GM19467 (cell line): ENCODE results near the gene NFIX.
"Not testable (repeated sequence)": the region's sequence is repeated elsewhere in the genome, so short reads cannot be mapped to it uniquely, and the experiment has no call there.

Source experiments
- ATAC-seq: cut with Tn5 transposase; IDR thresholded peaks from one replicate; pipeline ENCODE4 v1.9.1; 2021; ENCODE audit warnings: mild to moderate bottlenecking, moderate library complexity; ENCODE audit not compliant: unreplicated experiment

The NFIX gene

DNA sequence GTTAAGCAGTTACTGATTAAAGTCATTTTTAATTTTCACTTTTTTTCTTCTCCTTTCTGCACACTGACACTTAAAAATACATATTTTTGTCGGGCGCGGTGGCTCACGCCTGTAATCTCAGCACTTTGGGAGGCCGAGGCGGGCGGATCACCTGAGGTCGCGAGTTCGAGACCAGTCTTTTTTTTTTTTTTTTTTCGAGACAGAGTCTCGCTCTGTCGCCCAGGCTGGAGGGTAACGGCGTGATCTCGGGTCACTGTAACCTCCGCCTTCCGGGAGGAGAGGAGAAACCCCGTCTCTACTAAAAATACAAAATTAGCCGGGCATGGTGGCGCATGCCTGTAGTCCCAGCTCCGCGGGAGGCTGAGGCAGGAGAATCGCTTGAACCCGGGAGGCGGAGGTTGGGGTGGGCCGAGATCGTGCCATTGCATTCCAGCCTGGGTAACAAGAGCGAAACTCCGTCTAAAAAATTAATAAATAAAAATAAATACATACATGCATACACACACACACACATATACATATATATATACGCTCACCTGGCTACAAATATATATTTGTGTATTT lies 37.8 kb upstream of the NFIX start:
- not testable (repeated sequence) for ATAC-seq

DNA sequence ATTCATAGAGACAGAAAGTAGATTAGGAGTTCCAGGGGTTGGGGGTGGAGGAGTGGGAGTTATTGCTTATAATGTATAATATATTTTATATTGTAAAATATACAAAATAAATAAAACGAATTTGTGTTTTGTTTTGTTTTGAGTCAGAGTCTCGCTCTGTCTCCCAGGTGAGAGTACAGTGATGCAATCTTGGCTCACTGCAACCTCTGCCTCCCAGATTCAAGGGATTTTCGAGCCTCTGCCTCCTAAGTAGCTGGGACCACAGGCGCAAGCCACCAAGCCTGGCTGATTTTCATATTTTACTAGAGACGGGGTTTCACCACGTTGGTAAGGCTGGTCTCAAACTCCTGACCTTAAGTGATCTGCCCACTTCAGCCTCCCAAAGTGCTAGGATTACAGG lies 35.8 kb upstream of the NFIX start:
- no peak for ATAC-seq

DNA sequence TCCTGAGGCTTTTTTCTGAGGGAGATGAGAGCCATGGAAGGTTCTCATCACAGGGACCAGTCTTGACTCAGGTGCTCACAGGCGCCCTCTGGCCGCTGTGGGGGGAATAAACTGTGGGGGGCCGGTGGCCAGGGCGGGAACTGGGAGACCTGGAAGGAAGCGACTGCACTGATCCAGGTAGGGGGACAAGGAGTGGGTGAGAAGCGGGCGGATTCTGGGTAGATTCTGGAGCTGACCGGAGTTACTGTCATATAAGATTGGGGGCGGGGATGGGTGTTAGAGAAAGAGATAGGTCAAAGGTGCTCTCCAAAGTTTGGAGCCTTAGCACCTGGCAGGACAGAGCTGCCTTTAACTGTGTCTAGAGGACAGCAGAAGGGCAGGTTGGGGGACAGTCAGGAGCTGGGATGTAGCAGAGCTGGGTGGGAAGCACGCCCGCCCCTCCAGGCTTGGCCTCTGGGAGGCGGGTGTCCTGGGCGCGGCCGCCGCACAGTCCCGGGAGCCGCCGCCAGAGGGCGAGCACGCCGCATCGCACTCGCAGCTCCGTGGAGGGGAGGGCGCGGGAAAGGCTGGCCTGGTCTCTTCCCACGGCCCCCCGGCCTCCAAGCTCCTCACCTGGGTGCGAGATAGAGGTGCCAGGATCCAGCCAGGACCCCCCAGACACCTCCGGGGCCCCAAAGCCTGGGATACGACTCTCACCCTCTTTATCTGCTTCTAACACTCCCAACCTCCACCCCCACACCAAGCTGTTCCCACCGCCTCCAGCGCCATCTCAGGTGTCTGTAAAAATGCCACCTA lies 30.1 kb upstream of the NFIX start:
- ATAC-seq, result peak; percentile 61

DNA sequence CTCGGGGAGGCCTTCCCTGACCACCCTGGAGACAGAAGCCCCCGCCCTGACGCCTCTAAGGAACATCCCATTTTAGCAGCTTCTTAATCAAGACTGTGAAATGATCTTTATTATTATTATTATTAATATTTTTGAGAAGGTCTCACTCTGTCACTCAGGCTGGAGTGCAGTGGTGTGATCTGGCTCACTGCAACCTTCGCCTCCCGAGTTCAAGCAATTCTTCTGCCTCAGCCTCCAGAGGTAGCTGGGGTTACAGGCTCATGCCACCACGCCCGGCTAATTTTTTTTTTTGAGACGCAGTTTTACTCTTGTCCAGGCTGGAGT lies 29.5 kb upstream of the NFIX start:
- no peak for ATAC-seq

DNA sequence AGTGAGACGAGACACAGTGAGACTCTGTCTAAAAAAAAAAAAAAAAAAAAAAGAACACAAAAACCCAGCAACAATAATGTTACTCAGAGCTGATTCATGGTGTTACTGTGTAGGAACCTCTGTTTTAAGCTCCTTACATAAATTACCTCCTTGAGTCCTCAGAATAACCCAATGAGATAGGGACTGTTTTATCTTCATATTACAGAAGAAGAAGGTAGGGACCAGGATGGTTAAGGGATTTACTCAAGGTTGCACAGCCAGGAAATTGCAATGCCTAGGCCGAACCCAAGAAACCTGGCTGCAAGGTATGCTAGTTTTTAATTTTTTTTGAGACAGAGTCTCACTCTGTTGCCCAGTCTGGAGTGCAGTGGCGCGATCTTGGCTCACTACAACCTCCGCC lies 27.4 kb upstream of the NFIX start:
- ATAC-seq, result no peak

DNA sequence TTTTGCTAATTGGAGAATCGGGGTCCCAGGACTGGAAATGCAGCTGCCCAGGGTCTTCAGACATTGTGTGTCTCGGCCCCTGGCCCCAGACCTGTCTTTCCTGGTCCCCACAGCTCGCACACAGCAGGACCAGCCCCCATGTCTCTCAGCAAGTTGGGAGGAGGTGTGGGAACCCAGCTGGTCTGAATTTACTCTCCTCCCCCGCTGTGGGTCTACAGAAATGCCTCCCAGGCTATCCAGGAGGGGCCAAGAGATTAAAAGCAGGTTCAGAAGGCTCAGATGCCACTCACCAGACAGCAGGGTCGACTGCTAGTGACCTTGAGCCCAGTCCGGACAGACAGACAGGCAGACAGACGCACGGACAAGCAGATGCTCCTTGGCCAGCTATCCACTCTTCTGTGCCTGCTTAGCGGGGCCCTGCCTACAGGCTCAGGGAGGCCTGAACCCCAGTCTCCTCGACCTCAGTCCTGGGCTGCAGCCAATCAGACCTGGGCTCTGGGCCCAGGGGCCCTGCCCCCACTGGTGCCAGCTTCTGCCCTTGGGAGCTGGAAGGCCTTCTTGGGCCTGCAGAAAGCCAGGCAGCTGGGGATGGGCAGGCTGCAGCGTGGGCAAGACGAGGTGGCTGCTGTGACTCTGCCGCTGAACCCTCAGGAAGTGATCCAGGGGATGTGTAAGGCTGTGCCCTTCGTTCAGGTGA lies 25.8 kb upstream of the NFIX start, which contains the start of gene DAND5:
Gene DAND5, plus strand, starts transcription at position 285 of the 697 bp plus-strand sequence. Its CDS starts 85 bp downstream, at position 370.
- no peak for ATAC-seq

DNA sequence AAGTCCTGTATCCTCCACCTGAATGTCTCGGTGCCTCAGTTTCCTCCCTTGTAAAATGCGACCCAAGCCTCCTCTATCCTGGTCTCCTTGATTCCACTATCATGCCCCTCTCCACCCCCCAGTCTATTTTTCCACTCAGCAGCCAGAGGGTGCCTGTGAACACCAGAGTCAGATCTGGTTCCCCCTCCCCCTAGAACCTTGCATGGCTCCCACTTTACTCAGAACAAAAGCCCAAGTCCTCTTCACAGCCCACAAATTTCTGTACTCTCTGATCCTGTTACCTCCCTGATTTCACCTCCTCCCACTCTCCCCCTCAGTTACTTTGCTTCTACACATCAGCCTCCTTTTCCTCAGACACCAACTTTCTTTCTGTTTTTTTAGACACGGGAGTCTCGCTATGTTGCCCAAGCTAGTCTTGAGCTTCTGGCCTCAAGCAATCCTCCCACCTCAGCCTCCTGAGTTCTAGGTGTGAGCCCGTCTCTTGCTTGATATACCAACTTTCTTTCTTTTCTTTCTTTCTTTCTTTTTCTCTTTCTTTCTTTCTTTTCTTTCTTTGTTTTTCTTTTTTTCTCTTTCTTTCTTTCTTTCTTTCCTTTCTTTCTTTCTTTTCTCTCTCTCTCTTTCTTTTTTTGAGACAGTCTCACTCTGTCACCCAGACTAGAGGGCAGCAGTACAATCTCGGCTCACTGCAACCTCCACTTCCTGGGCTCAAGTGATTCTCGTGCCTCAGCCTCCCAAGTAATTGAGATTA lies 25.0 kb upstream of the NFIX start:
- no peak for ATAC-seq

DNA sequence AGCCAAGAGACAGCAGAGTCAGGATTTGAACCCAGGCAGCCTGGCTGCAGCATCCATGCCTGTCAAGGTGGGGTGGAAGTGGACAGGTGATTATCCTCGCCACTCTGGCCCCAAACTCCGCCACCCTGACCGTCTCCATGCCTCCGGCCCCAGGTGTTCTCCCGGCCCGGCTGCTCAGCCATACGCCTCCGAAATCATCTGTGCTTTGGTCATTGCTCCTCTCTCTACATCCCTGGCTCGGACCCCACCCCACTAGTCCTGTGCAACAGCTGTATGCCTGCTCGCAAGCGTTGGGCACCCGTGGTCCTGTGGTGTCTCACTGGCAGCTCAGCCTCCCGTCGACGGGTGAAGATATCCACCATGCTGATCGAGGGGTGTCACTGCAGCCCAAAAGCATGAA lies 22.0 kb upstream of the NFIX start:
- no peak for ATAC-seq

DNA sequence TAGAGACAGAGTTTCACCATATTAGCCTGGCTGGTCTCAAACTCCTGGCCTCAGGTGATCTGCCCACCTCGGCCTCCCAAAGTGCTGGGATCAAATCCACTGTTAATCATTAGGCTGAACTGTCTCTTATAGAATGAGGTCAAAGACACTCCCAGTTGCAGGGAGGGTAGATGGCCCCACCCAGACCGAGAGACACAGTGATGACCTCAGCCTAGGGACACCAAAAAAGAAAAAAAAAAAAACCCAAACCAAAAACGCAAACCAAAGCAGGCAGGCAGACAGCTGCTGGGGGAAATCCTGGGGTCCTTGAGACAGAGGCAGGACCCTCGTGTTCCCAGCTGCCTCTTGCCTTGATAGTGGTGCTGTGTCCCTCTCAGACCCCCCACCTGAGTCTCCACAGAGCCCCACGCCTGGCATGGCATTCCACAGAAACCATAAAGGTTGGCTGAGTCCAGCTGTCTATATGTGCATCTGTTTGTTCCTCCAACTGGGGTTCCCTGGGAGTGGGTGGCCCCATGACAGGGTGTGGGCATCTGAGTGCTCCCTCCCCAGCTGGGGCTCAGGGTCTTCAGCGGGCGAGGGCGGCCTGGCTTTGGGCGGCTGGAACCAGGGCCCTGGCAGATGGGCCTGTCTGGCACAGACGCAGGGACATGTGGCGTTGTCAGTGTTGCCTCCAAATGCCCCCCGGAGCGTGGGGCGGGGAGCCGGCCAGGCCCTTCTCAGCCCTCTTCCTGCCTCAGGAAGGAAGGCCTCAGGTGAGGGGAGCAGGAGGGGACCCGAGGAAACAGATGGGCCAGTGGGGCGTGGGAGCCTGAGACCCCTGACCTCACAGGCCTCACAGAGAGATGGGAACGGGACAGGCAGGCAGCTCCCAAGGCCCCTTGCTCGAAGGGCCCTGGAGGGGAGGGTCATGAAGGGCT lies 20.7 kb upstream of the NFIX start:
- no peak for ATAC-seq

DNA sequence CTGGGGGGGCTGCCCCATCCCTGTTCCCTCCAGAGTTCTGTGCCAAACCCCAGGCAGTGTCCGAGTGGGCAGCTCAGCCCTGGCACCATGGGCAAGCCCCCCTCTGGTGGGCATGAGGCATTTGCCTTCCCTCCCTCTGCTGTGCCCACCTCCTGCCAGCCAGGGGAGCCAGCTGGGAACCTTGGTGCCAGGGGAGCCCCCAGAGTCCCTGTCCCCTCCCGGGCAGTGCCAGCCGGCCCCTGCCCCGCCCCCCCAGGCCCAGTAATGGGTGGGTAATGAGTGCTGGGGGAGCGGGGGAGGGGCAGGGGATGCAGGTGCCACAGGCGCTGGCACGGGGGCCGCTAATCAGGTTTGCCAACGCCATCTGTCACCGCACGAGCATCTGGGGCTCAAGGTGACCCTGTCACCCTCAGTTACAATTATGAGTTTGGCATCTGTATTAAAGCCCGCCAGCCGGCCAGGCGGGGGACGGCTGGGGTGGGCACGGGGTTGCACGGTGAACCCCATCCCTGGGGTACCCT lies 20.0 kb upstream of the NFIX start:
- ATAC-seq, result no peak

DNA sequence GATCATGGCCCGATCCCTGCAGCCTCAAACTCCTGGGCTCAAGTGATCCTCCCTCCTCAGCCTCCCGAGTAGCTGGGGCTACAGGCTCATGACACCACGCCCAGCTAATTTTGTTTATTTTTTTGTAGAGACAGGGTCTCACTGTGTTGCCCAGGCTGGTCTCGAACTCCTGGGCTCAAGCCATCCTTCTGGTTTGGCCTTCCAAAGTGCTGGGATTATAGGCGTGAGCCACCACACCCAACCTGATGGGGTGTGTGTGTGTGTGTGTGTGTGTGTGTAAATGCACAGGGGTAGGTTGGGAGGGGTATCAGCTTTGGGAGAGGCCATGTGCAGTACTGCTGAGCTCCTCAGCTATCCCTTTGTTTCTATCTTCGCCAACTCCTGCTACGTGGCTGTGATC lies 19.2 kb upstream of the NFIX start:
- not testable (repeated sequence) for ATAC-seq

DNA sequence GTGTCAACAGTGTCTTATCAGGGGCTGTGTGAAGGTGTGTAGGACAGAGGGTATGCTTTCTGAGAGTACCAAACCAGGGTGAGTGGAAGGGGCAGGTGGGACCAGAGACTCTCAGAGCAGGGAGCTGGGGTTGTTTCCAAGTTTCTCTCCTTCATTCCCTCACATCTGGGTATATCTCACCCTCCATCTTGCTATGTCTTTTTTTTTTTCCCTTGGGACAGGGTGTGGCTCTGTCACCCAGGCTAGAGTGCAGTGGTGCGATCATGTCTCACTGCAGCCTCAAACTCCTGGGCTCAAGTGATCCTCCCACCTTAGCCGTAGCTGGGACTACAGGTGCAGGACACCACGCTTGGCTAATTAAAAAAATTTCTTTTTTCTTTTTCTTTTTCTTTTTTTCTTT lies 15.3 kb upstream of the NFIX start:
- no peak for ATAC-seq

DNA sequence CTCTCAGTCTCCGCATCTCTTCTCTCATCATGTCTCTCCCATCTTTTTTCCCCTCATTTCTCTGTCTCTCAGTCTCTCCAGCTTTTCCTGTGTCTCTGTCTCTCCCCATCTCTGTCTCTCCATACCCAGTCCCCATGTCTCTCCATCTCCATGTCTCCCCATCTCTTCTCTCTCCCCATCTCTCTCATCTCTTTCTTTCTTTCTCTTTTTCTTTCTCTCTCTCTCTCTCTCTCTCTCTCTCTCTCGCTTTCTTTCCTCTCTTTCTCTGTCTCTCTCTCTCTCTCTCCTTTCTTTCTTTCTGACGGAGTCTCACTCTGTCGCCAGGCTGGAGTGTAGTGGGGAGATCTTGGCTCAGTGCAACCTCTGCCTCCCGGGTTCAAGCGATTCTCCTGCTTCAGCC lies 12.6 kb upstream of the NFIX start:
- ATAC-seq, result no peak

DNA sequence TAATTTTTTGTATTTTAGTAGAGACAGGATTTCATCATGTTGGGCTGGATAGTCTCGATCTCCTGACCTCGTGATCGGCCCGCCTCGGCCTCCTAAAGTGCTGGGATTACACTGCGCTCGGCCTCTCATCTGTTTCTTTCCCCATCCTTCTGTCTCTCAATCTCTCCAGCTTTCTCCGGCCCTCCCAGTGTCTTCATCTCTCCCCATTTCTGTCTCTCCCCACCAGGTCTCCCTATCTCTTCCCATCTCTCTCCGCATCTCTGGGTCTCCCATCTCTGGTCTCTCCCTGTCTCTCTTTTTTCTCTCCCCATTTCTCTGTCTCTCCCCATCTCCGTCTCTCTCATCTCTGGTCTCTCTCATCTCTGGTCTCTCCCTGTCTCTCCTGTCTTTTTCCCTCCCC lies 12.2 kb upstream of the NFIX start:
- no peak for ATAC-seq

DNA sequence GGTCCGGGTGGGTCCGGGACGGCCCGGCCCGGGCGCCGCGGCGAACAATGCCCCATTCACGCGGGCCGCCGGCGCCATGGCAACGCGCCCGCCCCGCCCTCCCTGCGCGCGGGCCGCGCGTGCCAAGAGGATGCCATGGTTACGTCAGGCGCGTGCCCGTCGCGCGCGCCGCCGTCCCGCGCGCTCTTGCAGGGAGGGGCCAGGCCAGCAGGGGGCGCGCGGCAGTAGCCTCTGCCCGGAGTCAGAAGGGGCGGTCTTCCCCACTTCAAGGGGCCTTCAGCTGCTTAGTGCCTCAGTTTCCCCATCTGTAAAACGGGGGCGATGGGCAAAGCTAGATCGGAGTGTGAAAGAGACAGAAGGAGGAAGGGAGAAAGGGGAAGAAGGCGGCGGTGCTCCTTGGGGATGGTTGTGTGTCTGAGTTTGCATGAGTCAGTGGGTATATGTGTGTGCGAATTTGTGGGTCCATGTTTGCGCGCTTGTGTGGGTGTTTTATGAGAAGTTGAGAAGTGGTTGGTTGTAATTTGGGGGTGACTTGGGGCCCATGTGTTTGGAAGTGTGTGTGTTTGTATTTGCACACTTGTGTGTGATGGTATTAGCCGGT lies 11.6 kb upstream of the NFIX start:
- no peak for ATAC-seq

DNA sequence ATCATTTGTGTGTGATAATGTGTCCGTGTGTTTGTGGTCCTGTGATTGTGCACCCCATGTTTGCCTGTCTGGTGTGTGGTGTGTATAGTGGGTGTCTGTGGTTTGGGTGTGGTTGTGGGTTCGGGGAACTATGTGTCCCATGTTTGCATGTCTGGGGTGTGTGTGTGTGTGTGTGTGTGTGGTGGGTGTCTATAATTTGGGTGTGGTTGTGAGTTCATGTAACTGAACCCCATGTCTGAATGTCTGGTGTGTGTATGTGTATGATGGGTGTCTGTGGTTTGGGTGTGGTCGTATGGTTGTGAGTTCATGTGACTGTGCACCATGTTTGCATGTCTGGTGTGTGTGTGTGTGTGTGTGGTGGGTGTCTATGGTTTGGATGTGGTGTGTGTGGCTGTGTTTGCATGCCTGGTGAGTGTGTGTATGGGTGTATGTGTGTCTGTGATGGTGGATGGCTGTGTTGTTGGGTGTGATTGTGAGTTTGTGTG lies 11.1 kb upstream of the NFIX start:
- ATAC-seq, result no peak

DNA sequence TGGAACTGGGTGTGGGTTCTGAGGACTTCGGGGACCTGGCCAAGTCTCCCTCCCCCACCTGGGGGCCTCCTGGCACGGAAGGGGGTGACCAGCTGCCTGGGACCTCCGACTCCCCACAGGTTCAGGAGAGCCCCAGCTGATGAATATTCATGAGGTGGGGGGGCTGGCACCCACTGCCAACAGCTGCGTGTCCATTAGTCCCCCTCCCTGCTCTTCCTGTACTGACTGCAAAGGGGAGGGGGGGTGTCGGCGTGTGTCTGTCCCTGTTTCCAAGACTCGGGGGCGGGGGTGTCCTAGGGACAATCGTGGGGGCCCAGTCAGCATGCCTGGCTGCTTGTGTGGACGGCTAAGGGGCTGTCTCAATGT lies 10.6 kb upstream of the NFIX start:
- ATAC-seq, result no peak

DNA sequence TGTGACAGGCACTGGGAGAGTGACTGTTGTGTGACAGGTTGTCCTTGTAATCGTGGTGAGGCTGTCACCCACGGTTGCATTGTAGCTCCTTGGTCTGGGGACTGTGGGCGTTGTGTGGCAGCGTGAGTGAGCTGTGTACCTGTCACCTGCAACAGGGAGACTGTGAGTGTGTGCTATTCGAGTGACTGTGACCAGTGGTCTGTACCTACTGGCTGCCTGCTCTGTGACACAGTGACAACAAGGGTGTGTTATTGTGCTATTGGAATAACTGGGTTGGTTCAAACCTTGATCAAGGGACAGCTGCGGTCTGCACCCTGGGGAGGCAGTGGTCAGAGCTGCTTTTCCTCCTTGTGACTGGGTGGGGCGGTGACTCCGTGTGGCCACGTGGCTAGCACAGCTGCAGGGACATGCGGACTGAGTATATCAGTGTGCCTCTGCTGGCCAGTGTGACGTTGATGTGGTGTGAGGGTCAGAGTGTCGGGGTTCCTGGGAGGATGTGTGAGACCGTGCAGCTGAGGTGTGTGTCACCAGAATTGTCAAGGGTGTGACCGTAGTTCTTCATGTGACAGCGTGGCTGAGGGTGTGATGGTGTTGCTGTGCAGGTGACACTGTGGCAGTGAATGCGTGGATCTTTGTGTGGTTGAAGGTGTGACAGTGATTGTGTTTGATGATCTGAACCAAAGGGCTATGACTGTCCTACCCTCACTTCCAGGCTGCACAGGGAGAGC lies 10.1 kb upstream of the NFIX start:
- no peak for ATAC-seq

DNA sequence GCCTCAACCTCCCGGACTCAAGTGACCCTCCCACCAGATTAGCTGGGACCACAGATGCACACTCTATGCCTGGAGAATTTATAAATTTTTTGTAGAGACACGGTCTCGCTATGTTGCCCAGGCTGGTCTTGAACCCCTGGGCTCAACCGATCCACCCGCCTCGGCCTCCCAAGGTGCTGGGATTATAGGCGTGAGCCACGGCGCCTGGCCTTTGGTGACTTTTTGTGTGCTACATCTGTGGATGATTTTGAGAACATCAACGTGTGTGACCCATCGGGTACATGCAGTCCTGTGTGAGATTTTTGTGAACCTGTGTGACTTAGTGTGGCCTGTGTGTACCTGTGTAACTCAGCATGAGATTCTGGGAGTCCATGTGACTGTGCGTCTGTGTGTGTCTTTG lies 8.5 kb upstream of the NFIX start:
- ATAC-seq, result no peak
